Measurements from ENCODE around the gene ATP8B1.
A peak's percentile ranks its signal among the peaks of the same experiment; 100 is the strongest.

Gene ATP8B1

DNA sequence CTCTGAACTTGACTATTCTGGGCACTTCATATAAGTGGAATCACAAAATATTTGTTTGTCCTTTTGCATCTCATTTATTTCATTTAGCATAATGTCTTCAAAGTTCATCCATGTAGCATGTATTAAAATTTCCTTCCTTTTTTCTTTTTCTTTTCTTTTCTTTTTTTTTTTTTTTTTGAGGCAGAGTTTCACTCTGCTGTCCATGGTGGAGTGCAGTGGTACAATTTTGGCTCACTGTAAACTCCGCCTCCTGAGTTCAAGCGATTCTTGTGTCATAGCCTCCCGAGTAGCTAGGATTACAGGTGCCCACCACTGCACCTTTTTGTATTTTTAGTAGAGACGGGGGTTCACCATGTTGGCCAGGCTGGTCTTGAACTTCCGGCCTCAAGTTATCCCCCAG lies 11.9 kb downstream of the ATP8B1 start:
- DNase-seq, result no peak

DNA sequence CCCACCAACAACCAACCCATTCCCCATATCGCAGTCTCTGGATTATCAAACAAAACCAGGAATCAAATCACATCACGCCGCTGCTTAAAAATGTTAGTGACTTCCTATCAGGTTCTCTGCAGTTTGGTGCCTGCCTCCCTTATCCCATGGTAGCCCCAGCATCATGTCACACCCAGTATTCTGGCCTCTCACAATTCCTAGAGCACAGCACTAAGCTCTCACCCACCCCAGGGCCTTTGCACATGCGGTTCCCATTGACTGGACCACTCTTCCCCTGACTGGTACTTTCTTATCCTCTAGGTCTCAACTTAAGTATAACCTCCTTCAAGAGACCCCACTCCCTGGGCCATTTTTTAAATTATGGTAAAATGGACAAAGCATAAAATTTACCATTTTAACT lies 12.8 kb downstream of the ATP8B1 start:
- no peak for DNase-seq

DNA sequence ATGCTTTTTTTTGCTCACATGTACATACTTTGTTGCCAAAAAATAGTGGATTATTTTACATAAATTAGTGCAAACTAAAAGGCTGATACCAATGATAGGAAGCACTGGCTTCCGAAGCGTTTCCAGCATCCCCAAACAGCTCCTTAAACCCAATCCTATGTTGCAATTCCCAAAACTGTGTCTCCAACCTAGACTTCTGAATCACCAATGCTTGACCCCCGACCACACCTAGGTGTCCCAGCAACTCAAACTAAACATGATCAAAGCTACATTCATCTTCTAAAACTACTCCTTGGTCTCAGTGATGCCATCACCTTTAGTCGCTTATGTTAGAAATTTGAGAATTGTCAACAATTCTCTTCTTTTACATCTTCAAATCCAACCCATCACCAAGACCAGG lies 13.4 kb downstream of the ATP8B1 start:
- no peak for DNase-seq

DNA sequence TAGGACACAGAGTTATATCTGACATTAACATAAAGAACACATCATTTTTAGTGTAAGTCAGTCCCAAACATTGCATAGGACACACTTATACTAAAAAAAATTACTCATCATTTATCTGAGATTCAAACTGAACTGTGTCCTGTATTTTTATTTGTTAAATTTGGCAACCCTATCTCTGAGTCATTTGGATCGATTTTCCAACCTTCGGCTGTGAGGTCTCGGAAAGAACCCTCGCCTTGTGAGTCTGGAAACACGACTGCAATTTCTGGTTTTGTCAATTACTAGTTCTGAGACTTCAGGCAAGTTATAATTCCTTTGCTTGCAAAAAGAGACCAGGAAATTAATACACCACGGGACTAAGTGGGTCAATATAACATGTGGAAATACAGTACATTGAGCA lies 14.0 kb downstream of the ATP8B1 start:
- DNase-seq, result no peak

DNA sequence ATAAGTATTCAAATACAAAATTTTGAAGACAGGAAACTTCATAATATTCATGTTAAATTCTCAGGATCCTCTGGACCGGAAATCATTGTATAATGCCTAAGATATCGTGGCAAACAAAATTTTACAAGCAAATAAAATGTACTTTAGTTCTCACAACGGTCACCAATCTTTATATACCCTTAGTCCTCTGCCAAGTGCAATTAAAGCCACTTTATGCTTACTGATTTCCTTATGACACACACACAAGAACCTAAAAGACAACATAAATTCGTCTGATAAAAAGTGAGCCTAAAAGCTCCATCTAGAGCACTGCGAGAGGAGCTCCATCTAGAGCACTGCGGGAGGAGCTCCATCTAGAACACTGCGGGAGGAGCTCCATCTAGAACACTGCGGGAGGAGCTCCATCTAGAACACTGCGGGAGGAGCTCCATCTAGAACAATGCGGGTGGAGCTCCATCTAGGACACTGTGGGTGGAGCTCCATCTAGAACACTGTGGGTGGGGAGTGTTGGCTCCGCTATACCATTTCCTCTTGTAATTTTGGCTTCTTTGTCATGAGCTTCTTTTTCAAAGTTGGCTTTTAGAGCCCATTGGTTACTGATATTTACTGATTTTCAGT lies 15.9 kb downstream of the ATP8B1 start:
- peak in 1 of 2 donors; percentile 27 for DNase-seq

DNA sequence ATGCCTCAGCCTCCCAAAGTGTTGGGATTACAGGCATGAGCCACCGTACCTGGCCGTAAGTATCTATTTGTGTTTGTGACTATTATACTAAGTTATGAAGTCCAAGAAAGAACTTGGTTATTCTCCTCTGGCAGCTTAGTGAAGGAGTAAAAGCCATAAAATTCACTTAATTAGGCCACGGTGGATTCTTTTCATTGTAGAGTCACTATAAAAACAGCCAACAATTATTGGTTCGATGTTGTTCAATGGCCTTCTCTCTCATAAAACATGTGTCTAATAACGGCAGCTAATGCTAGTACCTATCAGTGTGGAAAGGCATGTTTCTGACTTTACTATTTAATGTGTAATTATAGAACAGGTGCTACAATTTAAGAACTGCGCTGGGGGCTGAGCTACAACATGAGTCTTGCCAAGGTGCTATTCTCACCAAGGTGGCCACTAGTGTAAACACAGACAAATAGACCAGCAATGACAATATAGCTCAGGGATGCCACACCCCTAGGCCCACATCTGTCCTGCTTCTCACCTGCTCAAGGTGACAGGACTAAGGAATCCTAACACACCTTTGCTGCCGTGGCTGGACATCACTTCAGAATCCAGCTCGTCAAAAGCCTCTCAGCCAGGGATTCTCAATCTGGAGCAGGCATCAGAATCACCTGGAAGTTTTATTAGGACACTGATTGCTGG lies 17.2 kb downstream of the ATP8B1 start:
- DNase-seq, result no peak

DNA sequence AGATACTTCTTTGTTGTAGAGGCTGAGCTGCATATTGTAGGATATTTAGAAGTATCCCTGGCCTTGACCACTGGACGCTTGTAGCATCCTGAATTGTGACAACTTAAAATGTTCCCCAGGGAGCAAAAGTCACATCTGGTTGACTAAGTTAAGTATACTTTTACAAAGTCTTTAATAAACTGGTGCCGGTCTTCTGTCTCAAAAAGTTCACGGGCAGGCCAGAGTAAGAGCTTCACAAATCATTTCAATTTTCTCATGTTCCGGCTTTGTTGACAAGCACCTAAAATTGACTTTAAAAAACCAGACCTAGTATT lies 18.4 kb downstream of the ATP8B1 start:
- DNase-seq, result no peak

DNA sequence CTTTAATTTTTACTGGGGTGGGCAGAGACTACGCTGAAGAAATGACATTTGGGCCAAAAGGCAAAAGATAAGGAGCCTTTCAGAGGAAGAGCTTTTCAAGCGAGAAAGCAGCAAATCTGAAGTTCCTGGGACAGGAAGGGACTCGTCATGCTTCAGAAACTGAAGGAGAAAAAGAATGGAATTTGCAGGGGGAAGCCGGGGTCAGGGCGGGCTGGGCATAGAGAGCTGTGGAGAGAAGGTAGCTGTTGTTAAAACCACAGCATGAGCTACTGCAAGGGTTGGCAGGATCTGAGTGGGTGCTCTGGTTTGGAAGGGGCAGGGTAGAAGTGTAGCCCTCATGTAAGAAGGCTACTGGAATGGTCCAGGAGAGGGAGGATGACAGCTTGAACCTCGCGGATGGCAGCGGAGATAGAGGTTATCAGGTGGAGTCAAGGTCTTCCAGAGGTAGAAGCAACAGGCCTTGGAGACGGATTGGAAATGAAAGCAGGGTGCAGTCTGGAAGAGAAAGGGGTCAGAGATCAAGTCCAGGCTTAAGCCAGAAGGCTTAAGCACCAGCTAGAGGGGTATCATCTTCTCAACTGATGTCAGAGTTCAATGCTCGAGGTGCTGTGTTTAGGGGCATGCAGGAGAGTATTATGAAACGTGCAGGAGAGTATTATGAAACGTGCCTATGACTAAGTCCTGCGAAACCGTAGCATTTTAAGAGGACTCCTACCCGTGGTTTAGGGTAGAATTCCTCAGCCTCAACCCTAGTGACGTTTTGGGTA lies 18.9 kb downstream of the ATP8B1 start:
- DNase-seq, result peak; percentile 39 to 40

DNA sequence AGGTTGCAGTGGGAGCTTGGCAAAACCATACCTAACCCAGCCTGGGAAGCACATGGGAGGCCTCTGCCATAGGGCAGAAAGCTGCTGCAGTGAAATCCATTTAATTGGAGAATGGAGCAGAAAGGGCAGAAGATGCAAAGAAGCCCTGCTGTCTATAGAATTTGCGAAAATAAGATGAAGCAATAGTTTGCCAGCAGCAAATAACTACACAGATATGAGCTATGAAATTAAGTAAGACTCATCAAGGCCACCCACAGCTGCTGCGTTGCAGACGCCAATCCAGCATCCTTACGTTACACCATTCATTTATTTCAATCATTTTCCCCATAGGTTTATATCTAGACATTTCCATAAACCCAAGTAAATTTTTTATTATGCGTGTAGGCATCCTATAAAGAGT lies 21.1 kb downstream of the ATP8B1 start:
- DNase-seq, result no peak

DNA sequence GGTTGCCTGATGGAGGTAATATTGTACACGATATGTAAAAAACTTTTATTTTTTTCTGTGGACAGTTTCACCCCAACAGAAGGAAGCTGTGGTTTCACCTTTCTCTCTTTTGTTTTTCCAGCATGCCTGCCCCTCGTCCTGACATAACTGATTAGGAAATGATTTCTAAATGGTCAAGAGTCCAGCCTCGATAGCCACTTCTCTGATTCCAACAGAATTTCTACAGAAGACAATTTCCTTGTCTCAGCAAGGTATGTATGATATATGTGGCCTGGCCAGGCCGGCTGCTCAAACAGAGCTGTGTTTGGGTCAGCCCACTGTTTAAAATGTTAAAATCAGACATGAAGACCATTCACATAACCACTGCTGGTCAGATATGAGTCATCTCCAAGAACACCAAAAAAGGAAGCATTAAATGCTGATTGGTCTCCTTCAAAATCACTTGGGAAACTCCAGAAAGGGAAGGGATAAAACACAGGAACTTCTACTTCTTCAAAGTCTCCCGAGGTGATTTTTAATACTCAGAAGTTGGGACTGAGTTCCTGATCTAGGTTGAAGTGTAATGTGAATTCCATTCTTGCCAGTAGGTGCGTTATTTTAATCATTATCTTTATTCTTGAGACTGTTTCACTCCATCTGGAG lies 22.3 kb downstream of the ATP8B1 start:
- peak; percentile 78 to 91 for DNase-seq

DNA sequence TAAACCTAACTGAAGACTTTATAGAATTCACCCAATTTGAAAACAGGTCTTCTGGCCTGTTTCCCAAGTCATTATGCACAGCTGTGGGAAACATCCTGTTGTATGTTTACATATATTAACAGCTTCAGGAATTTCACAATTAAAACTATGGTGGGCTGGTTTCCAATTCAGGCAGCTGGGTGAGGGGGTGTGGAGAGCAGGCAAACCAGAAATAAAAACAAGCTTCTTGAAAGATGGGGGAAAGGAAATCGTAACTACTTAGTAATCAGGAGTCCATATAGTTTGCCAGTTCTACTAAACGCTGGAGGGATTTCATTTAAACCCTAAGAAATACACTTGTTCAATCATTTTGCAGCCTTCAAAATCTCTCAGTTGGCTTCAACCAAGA lies 22.8 kb downstream of the ATP8B1 start:
- peak in 1 of 2 donors; percentile 43 for DNase-seq

DNA sequence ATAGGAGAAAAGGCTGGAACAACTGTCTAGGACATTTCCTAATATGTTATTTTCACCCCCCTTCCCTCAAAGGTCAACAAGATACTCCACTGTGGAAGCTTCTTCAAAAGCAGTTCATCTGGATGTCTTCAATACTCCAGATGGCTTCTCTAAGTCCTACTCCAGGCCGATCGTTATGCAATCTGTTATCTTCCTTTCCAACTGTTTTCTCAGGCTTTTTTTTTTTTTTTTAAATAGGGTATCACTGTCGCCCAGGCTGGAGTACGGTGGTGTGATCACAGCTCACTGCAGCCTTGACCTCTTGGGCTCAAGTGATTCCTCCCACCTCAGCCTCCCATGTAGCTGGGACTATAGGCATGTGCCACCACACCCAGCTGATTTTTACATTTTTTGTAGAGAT lies 26.3 kb downstream of the ATP8B1 start:
- DNase-seq, result no peak

DNA sequence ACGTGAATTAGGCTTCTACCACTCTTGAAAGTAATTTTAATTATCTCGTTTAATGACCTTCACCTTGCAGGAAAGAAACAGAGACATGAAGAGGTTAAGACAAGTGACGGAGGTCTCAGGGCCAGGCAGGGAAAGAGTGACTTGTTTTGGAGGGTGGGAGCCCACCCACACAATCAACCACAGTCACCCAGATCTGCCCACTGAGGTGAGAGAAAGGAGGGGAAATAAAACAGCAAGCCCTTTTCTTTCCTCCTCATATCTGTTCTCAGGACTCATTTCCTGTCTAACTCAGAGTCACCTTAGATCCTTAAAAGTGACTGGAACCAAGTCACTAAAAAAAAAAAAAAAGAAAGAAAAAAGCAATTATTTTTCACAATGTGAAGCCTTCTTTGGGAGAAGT lies 26.8 kb downstream of the ATP8B1 start:
- no peak for DNase-seq

DNA sequence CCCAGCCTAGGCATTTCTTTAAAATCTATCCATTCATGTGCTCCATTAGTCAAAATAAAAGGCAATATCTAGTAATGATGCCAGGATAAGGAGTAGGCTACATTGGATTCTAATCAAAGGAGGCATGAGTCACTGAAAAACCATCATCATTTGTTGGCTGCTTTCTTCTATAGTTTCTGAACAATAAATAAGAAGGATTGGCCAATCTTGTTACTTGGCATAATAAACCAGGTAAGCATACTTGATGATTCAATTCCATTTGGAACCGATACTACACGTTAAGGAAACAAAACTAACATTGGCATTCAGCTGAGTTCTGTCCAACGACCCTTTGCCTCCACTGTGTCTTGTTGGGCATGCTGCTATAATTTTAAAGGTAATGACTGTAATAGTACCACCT lies 27.2 kb downstream of the ATP8B1 start:
- no peak for DNase-seq

DNA sequence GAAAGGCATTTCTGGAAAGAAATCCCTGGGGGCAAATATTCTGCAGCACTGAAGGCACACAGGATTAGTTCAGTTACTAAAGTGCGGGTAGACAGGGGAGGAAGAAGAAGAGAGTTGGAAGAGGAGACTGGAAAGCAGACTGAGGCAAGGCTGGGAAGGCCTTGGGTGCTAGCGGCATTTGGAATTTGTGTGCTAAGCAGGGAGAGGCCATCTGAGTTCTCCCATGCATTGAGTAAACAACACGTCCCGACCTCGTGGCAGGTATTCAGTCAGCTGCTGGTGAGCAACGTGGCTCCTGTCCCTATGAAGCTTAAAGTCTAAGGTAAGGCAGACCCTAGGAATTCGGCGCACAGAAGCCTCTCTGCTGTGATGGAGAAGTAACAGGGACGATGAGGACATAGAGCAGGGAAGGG lies 30.7 kb downstream of the ATP8B1 start:
- no peak for DNase-seq

DNA sequence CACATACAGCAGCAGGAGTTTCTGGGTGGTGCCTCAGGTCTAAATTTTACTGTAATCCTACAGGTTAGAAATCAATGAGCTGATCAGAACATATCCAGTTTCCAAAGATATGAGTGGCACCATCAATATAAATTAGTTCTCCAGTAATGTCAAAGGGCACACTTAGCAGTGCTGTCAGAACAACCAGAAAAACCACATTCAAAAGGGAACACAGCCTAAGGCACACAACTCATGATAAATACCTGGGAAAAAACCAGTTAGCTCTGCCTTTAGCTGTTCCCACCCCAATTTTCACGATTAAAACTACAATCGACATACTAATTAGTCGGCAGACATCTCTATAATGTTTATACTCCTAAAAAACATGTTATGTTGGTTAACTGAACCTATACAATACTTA lies 31.5 kb downstream of the ATP8B1 start:
- no peak for DNase-seq

DNA sequence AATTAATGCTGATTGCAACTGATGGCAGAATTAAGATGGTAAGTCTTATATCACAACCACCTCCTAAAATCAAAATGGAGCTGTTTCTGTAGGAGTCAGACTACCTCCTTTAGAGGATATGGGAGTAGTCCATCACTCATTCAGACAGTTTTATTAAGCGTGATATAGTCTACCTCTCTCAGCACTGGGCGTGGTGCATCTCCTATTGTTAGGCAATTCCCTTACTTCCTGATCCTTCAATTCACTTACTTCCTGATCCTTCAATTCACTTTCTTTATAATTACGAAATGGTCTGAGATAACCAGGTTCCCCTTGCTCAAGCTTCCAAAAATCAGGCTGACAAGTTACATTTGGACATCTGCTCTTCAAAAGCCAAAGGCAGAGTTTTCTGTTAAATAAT lies 31.9 kb downstream of the ATP8B1 start:
- peak; percentile 57 to 77 for DNase-seq

DNA sequence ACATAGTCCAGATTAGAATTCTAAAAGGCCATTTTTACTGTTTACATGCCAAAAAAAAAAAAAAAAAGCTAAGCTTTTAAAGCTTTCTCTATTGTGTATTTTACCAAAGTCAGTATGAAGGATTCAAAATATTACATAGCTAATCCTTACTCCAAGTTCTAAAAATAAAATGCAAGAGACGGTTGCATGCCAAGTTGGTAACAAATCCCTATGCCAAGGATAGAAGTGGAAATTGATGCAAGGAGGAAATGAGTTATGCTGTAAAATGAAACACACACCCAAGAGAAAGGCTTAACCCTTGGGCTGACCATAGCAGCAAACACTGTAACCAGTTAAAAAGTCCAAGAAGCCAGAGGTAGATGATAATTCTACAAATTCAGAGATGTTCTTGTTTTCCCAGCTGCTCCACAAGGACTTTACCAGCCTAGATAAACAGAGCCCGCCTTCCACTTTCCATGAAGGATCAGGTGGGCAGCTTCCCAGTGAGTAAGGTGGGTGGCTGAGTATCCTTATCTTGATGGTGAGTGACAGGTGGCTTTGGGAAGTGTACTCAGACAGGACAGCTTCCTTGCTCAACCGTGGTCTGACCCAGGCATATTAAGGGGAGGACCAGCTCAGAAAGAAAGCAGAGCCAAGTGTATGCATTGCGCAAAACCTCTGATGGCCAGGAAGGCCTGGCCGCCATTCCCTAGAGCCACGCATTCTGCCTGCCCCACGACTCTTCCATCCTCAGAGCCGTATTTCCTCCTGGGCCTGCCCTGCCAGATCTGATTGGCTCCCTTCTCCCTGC lies 34.4 kb downstream of the ATP8B1 start:
- DNase-seq, result no peak

DNA sequence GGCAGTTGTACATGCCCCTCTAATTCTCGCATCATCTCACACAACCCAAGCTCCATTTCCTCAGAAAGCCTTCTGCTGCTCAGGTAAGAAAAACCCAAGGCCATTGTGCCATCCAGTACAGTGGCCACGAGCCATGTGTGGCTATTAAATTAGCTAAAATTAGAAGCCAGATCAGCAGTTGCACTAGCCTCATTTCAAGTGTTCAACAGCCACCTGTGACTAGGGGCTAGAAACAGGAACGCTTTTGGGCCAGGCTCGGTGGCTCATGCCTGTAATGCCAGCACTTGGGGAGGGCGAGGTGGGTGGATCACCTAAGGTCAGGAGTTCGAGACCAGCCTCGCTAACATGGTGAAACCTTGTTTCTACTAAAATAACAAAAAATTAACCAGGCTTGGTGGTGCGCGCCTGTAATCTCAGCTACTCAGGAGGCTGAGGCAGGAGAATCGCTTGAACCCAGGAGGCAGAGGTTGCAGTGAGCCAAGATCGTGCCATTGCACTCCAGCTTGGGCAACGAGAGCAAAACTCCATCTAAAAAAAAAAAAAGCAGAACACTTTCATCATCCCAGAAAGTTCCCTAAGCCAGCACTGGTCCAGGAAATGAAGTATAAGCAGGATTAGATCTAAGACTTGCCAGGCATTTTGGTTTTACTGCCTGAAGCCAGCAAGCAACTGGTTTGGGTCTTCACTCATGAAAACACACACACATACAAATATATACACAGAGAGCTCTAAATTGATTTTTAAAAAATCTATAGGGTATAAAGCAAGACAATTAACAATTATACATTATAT lies 35.7 kb downstream of the ATP8B1 start:
- DNase-seq, result peak; percentile 26 to 34

DNA sequence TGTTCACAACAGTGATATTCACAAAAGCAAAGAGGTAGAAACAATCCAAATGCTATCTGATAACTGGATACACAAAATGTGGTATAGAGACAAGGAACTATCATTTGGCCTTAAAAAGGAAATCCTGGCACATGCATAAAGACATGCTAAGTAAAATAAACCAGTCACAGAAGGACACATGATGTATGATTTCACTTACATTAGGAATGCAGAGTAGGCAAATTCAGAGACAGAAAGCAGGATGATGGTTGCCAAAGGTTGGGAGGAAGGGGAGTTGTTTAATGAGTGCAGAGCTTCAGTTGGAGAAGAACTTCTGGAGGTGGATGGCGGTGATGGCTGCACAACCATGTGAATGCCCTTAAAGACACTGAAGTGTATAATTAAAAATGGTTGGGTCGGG lies 38.1 kb downstream of the ATP8B1 start:
- DNase-seq, result no peak

DNA sequence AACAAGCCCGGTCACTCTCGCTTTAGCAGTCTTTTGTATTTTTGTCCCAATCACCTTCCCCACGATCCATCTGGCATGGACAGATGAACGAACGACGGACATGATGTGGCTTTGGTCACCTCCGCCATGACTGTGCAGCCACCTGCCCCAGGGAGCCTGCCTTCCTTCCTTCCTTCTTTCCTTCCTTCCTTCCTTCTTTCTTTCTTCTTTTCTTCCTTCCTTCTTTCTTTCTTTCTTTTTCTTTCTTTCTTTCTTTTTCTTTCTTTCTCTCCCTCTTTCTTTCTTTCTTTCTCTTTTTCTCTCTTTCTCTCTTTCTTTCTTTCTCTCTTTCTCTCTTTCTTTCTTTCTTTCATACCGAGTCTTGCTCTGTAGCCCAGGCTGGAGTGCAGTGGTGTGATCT lies 39.0 kb downstream of the ATP8B1 start:
- no peak for DNase-seq

DNA sequence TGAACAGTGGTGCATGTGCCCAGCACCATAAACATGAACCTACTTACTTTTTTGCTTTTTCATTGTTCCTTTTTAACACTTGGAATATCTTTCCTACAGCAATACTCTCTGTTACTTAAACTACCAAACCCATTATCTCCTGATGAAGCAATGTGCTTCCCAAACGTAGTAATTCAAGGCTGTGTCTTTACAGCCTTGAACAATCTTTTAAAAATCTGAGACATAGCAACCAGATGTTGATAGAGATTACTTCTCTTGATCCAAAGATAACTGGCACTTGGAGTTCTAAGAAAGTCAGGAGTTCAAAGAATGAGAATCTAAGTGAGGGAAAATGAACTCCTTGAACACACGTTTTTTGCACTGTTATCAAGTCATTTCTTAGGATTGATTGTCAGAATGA lies 40.4 kb downstream of the ATP8B1 start:
- DNase-seq, result no peak
